Measurements from ENCODE around the gene MCTP1.
"Not testable (repeated sequence)": the region's sequence is repeated elsewhere in the genome, so short reads cannot be mapped to it uniquely, and the experiment has no call there.

The MCTP1 gene

GRCh38 chr5:95244479-95244878, 40.4 kb downstream of the MCTP1 start:
- no peak for DNase-seq

GRCh38 chr5:95241635-95242034, 43.3 kb downstream of the MCTP1 start:
- DNase-seq = no peak

- no peak for DNase-seq
Measured at GRCh38 chr5:95241161-95241560, 43.7 kb downstream of the MCTP1 start.

GRCh38 chr5:95238560-95239325, 46.2 kb downstream of the MCTP1 start:
- no peak for DNase-seq

- no peak for DNase-seq
Measured at GRCh38 chr5:95237324-95237723, 47.6 kb downstream of the MCTP1 start.

- DNase-seq = no peak
Measured at GRCh38 chr5:95235439-95235982, 49.4 kb downstream of the MCTP1 start.

- DNase-seq = no peak
Measured at GRCh38 chr5:95229646-95230045, 55.2 kb downstream of the MCTP1 start.

- no peak for DNase-seq
Measured at GRCh38 chr5:95224701-95225459, 60.0 kb downstream of the MCTP1 start.

GRCh38 chr5:95223566-95224258, 61.2 kb downstream of the MCTP1 start:
- no peak for DNase-seq

GRCh38 chr5:95222836-95223235, 62.1 kb downstream of the MCTP1 start:
- no peak for DNase-seq

- DNase-seq = no peak
Measured at GRCh38 chr5:95221234-95221633, 63.7 kb downstream of the MCTP1 start.

GRCh38 chr5:95220381-95220780, 64.5 kb downstream of the MCTP1 start:
- no peak for DNase-seq

GRCh38 chr5:95219411-95219810, 65.5 kb downstream of the MCTP1 start:
- DNase-seq = no peak

- DNase-seq = no peak
Measured at GRCh38 chr5:95217881-95218280, 67.0 kb downstream of the MCTP1 start.

- no peak for DNase-seq
Measured at GRCh38 chr5:95217351-95217750, 67.5 kb downstream of the MCTP1 start.

GRCh38 chr5:95216136-95216955, 68.5 kb downstream of the MCTP1 start:
- no peak for DNase-seq

GRCh38 chr5:95207811-95208210, 77.1 kb downstream of the MCTP1 start:
- DNase-seq = not testable (repeated sequence)

- no peak for DNase-seq
Measured at GRCh38 chr5:95194856-95195255, 90.0 kb downstream of the MCTP1 start.

GRCh38 chr5:95191330-95191729, 93.6 kb downstream of the MCTP1 start:
- no peak for DNase-seq

- DNase-seq = no peak
Measured at GRCh38 chr5:95184924-95185323, 100.0 kb downstream of the MCTP1 start.

GRCh38 chr5:95181644-95182043, 103.2 kb downstream of the MCTP1 start:
- DNase-seq = no peak

GRCh38 chr5:95178046-95178651, 106.7 kb downstream of the MCTP1 start:
- DNase-seq = peak; percentile 1
